ENCODE measurements around the gene TBX1.
"Not testable (repeated sequence)": the region's sequence is repeated elsewhere in the genome, so short reads cannot be mapped to it uniquely, and the experiment has no call there.

The TBX1 gene

DNA sequence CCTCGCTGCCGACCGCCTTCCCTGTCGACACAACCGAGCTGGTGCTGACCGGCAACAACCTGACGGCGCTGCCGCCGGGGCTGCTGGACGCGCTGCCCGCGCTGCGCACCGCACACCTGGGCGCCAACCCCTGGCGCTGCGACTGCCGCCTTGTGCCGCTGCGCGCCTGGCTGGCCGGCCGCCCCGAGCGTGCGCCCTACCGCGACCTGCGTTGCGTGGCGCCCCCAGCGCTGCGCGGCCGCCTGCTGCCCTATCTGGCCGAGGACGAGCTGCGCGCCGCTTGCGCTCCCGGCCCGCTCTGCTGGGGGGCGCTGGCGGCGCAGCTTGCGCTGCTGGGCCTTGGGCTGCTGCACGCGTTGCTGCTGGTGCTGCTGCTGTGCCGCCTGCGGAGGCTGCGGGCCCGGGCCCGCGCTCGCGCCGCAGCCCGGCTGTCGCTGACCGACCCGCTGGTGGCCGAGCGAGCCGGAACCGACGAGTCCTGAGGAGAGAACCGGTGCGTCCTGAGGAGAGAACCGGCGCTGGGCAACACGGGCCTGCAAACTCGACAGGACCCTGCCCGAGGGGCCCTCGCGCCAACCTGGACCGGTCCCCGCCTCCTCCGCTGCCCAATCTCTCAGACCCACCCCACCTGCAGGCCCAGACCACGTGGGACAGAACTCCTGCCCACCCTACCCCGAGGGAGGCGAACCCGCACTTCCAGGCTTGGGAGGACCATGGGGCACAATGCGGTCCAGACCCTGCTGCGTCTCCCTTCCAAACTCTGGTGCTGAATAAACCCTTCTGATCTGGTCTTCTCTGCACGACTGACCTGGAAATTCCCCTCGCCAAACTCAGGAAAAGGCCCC, 36.4 kb upstream of the TBX1 start:
- Histone ChIP-seq H3K27ac (ENCODE audit: low read depth, low read length) (no peak overlapping the region), H3K4me3 (ENCODE audit: low read depth, low read length) (peak overlapping the region; percentile 53), H3K4me1 (ENCODE audit: control insufficient read depth, insufficient read depth, low read length) (peaks cover 11% of the 10 kb centered on the region), H3K9me3 (ENCODE audit: control insufficient read depth, insufficient read depth, low read length) (no peaks in the 10 kb centered on the region), H3K27me3 (ENCODE audit: control insufficient read depth, insufficient read depth, low read length) (peaks cover 99% of the 10 kb centered on the region), H3K36me3 (ENCODE audit: control insufficient read depth, insufficient read depth, low read length) (no peaks in the 10 kb centered on the region), H3K9ac (ENCODE audit: low read depth, low read length) (no peak overlapping the region)

DNA sequence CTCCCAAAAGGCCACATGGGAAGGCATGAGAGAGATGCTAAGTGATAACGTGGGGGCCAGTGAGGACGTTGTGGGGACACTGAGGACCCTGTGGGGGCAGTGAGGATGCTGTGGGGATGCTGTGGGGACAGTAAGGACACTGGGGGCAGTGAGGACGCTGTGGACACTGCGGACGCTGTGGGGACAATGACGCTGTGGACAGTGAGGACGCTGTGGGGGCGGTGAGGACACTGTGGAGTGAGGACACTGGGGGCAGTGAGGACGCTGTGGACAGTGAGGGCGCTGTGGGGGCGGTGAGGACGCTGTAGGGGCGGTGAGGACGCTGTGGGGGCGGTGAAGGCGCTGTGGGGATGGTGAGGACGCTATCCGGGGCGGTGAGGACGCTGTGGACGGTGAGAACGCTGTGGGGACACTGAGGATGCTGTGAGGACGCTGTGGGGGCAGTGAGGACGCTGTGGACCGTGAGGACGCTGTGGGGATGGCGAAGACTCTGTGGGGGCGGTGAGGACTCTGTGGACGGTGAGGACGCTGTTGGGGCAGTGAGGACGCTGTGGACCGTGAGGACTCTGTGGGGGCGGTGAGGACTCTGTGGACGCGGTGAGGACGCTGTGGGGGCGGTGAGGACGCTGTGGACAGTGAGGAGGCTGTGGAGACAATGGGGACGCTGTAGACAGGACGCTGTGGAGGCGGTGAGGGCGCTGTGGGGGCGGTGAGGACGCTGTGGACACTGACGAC, 35.5 kb upstream of the TBX1 start:
- H3K4me3 ChIP-seq (ENCODE audit: low read depth, low read length) = no peak overlapping the region
- no peak overlapping the region for H3K9ac ChIP-seq (ENCODE audit: low read depth, low read length)
- no peak overlapping the region for H3K27ac ChIP-seq (ENCODE audit: low read depth, low read length)
- peaks cover 11% of the 10 kb centered on the region for H3K4me1 ChIP-seq (ENCODE audit: control insufficient read depth, insufficient read depth, low read length)
- no peaks in the 10 kb centered on the region for H3K36me3 ChIP-seq (ENCODE audit: control insufficient read depth, insufficient read depth, low read length)
- no peaks in the 10 kb centered on the region for H3K9me3 ChIP-seq (ENCODE audit: control insufficient read depth, insufficient read depth, low read length)
- H3K27me3 ChIP-seq (ENCODE audit: control insufficient read depth, insufficient read depth, low read length) = peaks cover 99% of the 10 kb centered on the region

DNA sequence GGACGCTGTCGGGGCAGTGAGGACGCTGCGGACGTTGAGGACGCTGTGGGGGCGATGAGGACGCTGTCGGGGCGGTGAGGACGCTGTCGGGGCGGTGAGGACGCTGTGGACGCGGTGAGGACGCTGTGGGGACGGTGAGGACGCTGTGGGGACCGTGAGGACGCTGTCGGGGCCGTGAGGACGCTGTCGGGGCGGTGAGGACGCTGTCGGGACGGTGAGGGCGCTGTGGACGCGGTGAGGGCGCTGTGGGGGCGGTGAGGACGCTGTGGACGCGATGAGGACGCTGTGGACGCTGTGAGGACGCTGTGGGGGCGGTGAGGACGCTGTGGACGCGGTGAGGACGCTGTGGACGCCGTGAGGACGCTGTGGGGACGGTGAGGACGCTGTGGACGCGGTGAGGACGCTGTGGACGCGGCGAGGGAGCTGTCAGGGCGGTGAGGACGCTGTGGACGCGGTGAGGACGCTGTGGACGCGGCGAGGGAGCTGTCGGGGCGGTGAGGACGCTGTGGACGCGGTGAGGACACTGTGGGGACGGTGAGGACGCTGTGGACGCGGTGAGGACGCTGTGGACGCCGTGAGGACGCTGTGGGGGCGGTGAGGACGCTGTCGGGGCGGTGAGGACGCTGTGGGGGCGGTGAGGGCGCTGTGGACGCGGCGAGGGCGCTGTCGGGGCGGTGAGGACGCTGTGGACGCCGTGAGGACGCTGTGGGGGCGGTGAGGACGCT, 34.4 kb upstream of the TBX1 start:
- peaks cover 11% of the 10 kb centered on the region for H3K4me1 ChIP-seq (ENCODE audit: control insufficient read depth, insufficient read depth, low read length)
- not testable (repeated sequence) for H3K4me3 ChIP-seq (ENCODE audit: low read depth, low read length); H3K9ac ChIP-seq (ENCODE audit: low read depth, low read length); H3K36me3 ChIP-seq (ENCODE audit: control insufficient read depth, insufficient read depth, low read length); H3K27ac ChIP-seq (ENCODE audit: low read depth, low read length); H3K9me3 ChIP-seq (ENCODE audit: control insufficient read depth, insufficient read depth, low read length)
- peaks cover 91% of the 10 kb centered on the region for H3K27me3 ChIP-seq (ENCODE audit: control insufficient read depth, insufficient read depth, low read length)

DNA sequence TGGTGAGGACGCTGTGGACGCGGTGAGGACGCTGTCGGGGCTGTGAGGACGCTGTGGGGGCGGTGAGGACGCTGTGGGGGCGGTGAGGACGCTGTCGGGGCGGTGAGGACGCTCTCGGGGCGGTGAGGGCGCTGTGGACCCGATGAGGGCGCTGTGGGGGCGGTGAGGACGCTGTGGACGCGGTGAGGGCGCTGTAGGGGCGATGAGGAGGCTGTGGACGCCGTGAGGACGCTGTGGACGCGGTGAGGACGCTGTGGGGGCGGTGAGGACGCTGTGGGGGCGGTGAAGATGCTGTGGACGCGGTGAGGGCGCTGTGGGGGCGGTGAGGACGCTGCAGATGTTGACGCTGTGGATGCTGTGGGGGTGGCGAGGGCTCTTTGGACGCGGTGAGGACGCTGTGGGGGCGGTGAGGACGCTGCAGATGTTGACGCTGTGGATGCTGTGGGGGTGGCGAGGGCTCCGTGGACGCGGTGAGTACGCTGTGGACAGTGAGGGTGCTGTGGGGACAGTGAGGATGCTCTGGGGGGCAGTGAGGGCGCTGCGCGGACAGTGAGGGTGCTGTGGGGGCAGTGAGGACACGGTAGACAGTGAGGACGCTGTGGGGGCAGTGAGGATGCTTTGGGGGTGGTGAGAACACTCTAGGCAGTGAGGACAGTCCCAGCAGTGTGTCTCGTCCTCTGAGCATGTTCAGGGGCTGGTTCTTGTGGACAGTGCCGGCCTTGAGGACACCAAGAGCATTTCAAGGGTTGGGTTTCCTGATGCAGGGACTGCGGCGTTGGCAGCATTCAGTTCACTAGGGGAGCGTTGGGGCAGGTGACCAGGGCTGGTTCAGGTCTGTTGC, 33.0 kb upstream of the TBX1 start:
- H3K4me3 ChIP-seq (ENCODE audit: low read depth, low read length) = no peak overlapping the region
- H3K27me3 ChIP-seq (ENCODE audit: control insufficient read depth, insufficient read depth, low read length) = peaks cover 78% of the 10 kb centered on the region

DNA sequence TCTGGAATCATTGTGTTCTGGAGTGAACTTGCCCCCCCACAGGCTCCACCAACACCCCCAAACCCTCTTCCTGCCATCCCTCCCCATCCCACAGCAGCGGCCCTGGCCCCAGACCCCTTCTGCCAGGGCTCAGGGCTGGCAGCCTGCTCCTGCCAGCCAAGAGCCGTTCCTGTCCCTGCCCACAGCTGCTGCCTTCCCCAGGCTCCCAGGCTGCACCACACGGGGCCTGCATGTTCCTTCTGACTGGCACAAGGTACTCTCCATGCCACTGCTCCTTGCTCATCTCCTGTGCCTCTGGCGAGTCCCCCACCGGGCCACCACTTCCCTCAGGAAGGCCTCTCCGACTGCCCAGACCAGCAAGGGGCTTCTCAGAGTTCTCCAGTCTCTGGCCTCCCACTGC, 32.3 kb upstream of the TBX1 start:
- Histone ChIP-seq H3K9me3 (ENCODE audit: control insufficient read depth, insufficient read depth, low read length) (no peaks in the 10 kb centered on the region), H3K36me3 (ENCODE audit: control insufficient read depth, insufficient read depth, low read length) (no peaks in the 10 kb centered on the region), H3K27ac (ENCODE audit: low read depth, low read length) (no peak overlapping the region), H3K27me3 (ENCODE audit: control insufficient read depth, insufficient read depth, low read length) (peaks cover 70% of the 10 kb centered on the region), H3K4me1 (ENCODE audit: control insufficient read depth, insufficient read depth, low read length) (no peaks in the 10 kb centered on the region), H3K4me3 (ENCODE audit: low read depth, low read length) (no peak overlapping the region), H3K9ac (ENCODE audit: low read depth, low read length) (no peak overlapping the region)

More for the DNA sequence above, 33.0 kb upstream of the TBX1 start:
- Histone ChIP-seq H3K27ac (ENCODE audit: low read depth, low read length) (no peak overlapping the region), H3K4me1 (ENCODE audit: control insufficient read depth, insufficient read depth, low read length) (peaks cover 7% of the 10 kb centered on the region; the same call in 1 of the 2 replicates), H3K9me3 (ENCODE audit: control insufficient read depth, insufficient read depth, low read length) (no peaks in the 10 kb centered on the region), H3K36me3 (ENCODE audit: control insufficient read depth, insufficient read depth, low read length) (no peaks in the 10 kb centered on the region), H3K9ac (ENCODE audit: low read depth, low read length) (no peak overlapping the region)

DNA sequence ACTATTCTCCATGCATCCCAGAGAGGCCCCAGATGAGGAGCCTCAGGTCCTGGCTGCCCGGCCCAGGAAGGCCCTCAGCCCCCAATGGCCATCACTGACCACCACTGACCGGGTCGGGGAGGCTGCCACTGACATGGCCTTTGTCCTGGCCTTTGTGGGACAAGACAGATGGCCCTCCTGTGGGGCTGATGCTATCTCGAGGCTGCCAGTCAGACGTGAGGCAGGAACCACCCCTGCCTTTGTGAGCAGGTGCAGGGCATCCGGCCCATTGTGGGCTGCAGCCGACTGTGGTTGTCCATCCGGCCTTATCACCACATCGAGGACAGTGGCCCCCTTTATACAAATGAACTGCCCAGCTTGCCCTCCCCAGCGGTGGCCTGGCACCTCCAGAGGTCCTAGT, 31.7 kb upstream of the TBX1 start:
- Histone ChIP-seq H3K36me3 (ENCODE audit: control insufficient read depth, insufficient read depth, low read length) (no peaks in the 10 kb centered on the region), H3K9me3 (ENCODE audit: control insufficient read depth, insufficient read depth, low read length) (no peaks in the 10 kb centered on the region), H3K27me3 (ENCODE audit: control insufficient read depth, insufficient read depth, low read length) (peaks cover 65% of the 10 kb centered on the region), H3K4me1 (ENCODE audit: control insufficient read depth, insufficient read depth, low read length) (no peaks in the 10 kb centered on the region), H3K9ac (ENCODE audit: low read depth, low read length) (no peak overlapping the region), H3K4me3 (ENCODE audit: low read depth, low read length) (no peak overlapping the region), H3K27ac (ENCODE audit: low read depth, low read length) (no peak overlapping the region)

DNA sequence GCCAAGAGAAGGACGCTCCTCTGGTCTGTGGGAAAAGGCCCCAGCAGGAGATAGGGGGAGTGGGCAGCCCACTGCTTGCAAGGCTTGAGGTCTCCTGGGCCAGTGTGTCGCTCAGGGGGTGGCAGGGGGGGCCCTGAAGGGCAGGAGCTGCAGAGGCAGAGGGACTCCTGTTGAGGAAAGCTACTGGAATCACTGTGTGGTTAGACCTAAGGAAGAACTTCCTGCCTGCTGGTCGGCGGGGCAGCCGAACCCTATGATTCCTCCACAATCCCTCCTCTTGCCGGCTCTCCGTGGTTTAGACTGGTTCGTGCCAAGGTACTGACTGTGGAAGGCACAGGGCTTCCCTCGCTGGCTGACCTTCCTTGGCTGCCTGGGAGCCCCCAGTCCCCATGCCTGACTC, 31.1 kb upstream of the TBX1 start:
- Histone ChIP-seq H3K36me3 (ENCODE audit: control insufficient read depth, insufficient read depth, low read length) (no peaks in the 10 kb centered on the region), H3K4me1 (ENCODE audit: control insufficient read depth, insufficient read depth, low read length) (no peaks in the 10 kb centered on the region), H3K9me3 (ENCODE audit: control insufficient read depth, insufficient read depth, low read length) (no peaks in the 10 kb centered on the region), H3K9ac (ENCODE audit: low read depth, low read length) (no peak overlapping the region), H3K4me3 (ENCODE audit: low read depth, low read length) (no peak overlapping the region), H3K27ac (ENCODE audit: low read depth, low read length) (no peak overlapping the region), H3K27me3 (ENCODE audit: control insufficient read depth, insufficient read depth, low read length) (peaks cover 58% of the 10 kb centered on the region)

DNA sequence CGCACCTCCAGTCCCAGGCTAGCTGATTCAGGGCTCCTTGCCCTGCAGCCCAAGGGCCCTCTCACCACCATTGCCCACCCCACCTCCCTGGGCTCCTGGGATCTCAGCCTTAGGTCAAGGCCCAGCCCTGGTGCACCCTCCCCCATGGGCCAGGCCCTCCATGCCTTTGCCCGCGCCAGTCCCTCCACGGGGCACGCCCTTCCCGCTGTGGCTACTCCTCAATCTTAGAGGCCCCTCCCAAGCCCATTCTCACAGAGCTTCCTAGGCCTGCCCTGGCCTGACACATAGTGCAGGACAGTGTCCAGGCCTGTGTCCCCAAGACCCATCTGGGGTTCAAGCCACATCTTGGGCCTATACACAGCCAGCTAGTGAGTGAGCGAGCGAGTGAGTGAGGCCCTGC, 30.4 kb upstream of the TBX1 start:
- H3K27me3 ChIP-seq (ENCODE audit: control insufficient read depth, insufficient read depth, low read length) = peaks cover 51% of the 10 kb centered on the region
- H3K9me3 ChIP-seq (ENCODE audit: control insufficient read depth, insufficient read depth, low read length) = no peaks in the 10 kb centered on the region
- H3K9ac ChIP-seq (ENCODE audit: low read depth, low read length) = no peak overlapping the region
- no peak overlapping the region for H3K4me3 ChIP-seq (ENCODE audit: low read depth, low read length)
- no peaks in the 10 kb centered on the region for H3K4me1 ChIP-seq (ENCODE audit: control insufficient read depth, insufficient read depth, low read length)
- H3K27ac ChIP-seq (ENCODE audit: low read depth, low read length) = no peak overlapping the region
- no peaks in the 10 kb centered on the region for H3K36me3 ChIP-seq (ENCODE audit: control insufficient read depth, insufficient read depth, low read length)

DNA sequence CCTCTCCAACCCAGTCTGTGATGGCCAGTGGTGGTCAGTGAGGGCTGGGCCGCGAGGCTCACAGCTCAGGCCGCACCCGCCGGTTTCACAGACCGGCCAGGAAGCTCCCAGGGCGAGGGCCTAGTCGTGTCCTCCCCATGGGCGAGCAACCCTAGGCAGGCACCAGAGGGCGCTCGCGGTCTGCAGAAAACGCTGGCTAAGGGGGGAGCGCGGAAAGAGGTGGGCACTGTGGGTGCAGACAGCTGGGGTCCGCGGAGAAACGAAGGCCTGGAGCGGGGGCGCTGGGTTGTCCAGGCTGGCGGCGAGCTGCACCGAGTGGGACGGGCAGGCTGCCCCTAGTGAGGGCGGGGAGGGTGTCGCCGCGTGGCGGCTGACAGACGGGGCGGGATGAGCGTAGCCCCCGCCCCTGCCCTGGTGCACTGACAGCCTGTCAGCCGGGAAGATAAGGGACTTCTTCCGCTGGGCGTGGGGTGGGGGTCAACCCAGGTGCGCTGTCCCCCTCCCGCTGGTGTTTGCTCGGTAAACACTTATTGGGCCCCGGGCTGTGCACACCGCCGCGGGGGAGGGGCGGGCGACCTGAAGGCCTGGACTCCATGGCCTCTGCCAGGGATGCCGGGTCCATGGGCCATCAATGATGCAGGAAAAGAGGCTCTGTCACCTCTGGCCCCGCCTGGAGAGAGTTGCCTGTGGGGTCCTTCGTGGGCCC, 29.8 kb upstream of the TBX1 start:
- peak overlapping the region; percentile 49 for H3K4me3 ChIP-seq (ENCODE audit: low read depth, low read length)
- H3K27me3 ChIP-seq (ENCODE audit: control insufficient read depth, insufficient read depth, low read length) = peaks cover 45% of the 10 kb centered on the region
- no peak overlapping the region for H3K9ac ChIP-seq (ENCODE audit: low read depth, low read length)
- no peaks in the 10 kb centered on the region for H3K4me1 ChIP-seq (ENCODE audit: control insufficient read depth, insufficient read depth, low read length)
- H3K27ac ChIP-seq (ENCODE audit: low read depth, low read length) = no peak overlapping the region
- H3K36me3 ChIP-seq (ENCODE audit: control insufficient read depth, insufficient read depth, low read length) = no peaks in the 10 kb centered on the region
- no peaks in the 10 kb centered on the region for H3K9me3 ChIP-seq (ENCODE audit: control insufficient read depth, insufficient read depth, low read length)
